SU-DHL-6 (cell line): ENCODE data around the gene MYO7B.

Experiments
- CTCF ChIP-seq: fragments of 200-600 bp; sonication (generic); IDR thresholded peaks from one replicate; pipeline ENCODE4 v1.5.1; 2017; ENCODE audit warnings: antibody characterized with exemption, mild to moderate bottlenecking, low read length, moderate library complexity; ENCODE audit not compliant: insufficient read depth, poor library complexity, severe bottlenecking
- EZH2phosphoT487 ChIP-seq: fragments of 200-600 bp; sonication (generic), shearing (Covaris generic); conservative IDR thresholded peaks from 2 replicates; pipeline ENCODE4 v1.6.1; 2018; ENCODE audit warnings: mild to moderate bottlenecking, antibody characterized with exemption, low read length, moderate library complexity, mixed read lengths

- TF ChIP-seq CTCF (no peak), EZH2phosphoT487 (no peak)
These were observed 127.6 kb downstream of the MYO7B start for GRCh38 chr2:127662937-127663565.
